CD4-positive, alpha-beta T cell (primary cell): ENCODE measurements around the gene ABCA2. TPM values are rescaled to one million over a fixed set of nuclear protein-coding genes. Genes with fewer than 3 reads are reported as not detected.

Source experiments
- ATAC-seq: fragments of 200-7000 bp; cut with Tn5 transposase; one replicate; pipeline ENCODE4 v1.10.0; 2022; ENCODE audit warnings: mild to moderate bottlenecking; ENCODE audit not compliant: poor library complexity
- CTCF ChIA-PET: fragments of 350-600 bp; sonication (Branson Sonifier 250); formaldehyde crosslinking; loops from one replicate; lab custom pipeline; 2021; ENCODE audit warnings: antibody characterized with exemption, inconsistent platforms; lab: Charles Lee
- POLR2A ChIA-PET: fragments of 350-600 bp; sonication (Branson Sonifier 250); formaldehyde crosslinking; loops from one replicate; lab custom pipeline; 2021; ENCODE audit warnings: antibody characterized with exemption, inconsistent platforms; lab: Charles Lee
- DNase-seq, 14 experiments: peaks; one replicate each; pipeline ENCODE4 v3.0.0-alpha.2; 2013 to 2020; ENCODE audit warnings: mixed read lengths in 2 of 14
- H3K27ac ChIP-seq, 2 donors: one replicate each; pipeline versions ENCODE4 v1.5.1 to v1.7.0; 2013; ENCODE audit warnings: low read length in 2 of 2, low read depth in 1 of 2, mild to moderate bottlenecking in 1 of 2
- H3K27me3 ChIP-seq, 2 experiments: 1 replicate in 1 of 2; 2 replicates in 1 of 2; pipeline versions ENCODE4 v1.6.1 to v1.7.0; 2013; ENCODE audit warnings: low read length in 2 of 2, control low read depth in 1 of 2, mild to moderate bottlenecking in 1 of 2, moderate library complexity in 1 of 2; ENCODE audit not compliant: insufficient read depth in 2 of 2, control insufficient read depth in 1 of 2
- H3K36me3 ChIP-seq: one replicate; pipeline ENCODE4 v1.6.1; 2013; ENCODE audit warnings: low read length, control low read depth; ENCODE audit not compliant: insufficient read depth
- H3K4me1 ChIP-seq: one replicate; pipeline ENCODE4 v1.6.1; 2013; ENCODE audit warnings: low read length, control low read depth; ENCODE audit not compliant: insufficient read depth
- H3K4me3 ChIP-seq: one replicate; pipeline ENCODE4 v1.5.1; 2013; ENCODE audit warnings: mild to moderate bottlenecking, low read length, moderate library complexity
- H3K9me3 ChIP-seq, 2 experiments: 1 replicate in 1 of 2; 2 replicates in 1 of 2; pipeline versions ENCODE4 v1.6.1 to v1.7.0; 2013; ENCODE audit warnings: low read length in 2 of 2, mild to moderate bottlenecking in 2 of 2, control low read depth in 1 of 2, moderate library complexity in 1 of 2; ENCODE audit not compliant: control insufficient read depth in 1 of 2, insufficient read depth in 1 of 2
- H3K27ac Mint-ChIP-seq: one replicate; pipeline ENCODE4 v1.8.0; 2020; ENCODE audit warnings: mixed read lengths
- H3K27me3 Mint-ChIP-seq: one replicate; pipeline ENCODE4 v1.8.0; 2021; ENCODE audit warnings: mixed read lengths
- H3K36me3 Mint-ChIP-seq: one replicate; pipeline ENCODE4 v1.8.0; 2021; ENCODE audit warnings: low read depth, mixed read lengths
- H3K4me1 Mint-ChIP-seq: one replicate; pipeline ENCODE4 v1.8.0; 2021; ENCODE audit warnings: low read depth, mixed read lengths
- H3K4me3 Mint-ChIP-seq: one replicate; pipeline ENCODE4 v1.8.0; 2020; ENCODE audit warnings: mild to moderate bottlenecking, mixed read lengths
- H3K9me3 Mint-ChIP-seq: one replicate; pipeline ENCODE4 v1.8.0; 2020; ENCODE audit warnings: mixed read lengths
- CTCF ChIP-seq: fragments of 200-600 bp; IDR thresholded peaks from one replicate; pipeline ENCODE4 v1.8.0; 2022; ENCODE audit warnings: antibody characterized with exemption, mild to moderate bottlenecking
- intact Hi-C, 2 experiments: fragments of 100-400 bp; cut with DNase I in 1 of 2; cut with micrococcal nuclease in 1 of 2; formaldehyde crosslinking; loops; one replicate each; pipeline versions ENCODE4 v1.15.1 to v1.9.0; 2023 to 2025; cut with DNase I, micrococcal nuclease
- total RNA-seq, 174 experiments: library from RNA in 2 of 174; stranded (reverse) in 2 of 174; gene quantifications; one replicate each; pipeline ENCODE4 v1.2.3 and lab custom pipeline; 2021 to 2026

The ABCA2 gene
- total RNA-seq, 2 experiments from 2014 or later: 80.1 to 86.8 TPM

- H3K4me1 ChIP-seq: peaks cover 52% of the 10 kb centered on the region
- no peaks in the 10 kb centered on the region for H3K9me3 Mint-ChIP-seq
- no peaks in the 10 kb centered on the region for H3K27me3 Mint-ChIP-seq
- DNase-seq (no peak), ATAC-seq (no peak)
- no peaks in the 10 kb centered on the region for H3K9me3 ChIP-seq
- H3K27ac ChIP-seq: no peak overlapping the region
- intact Hi-C loops: no loop called here
- no peaks in the 10 kb centered on the region for H3K36me3 Mint-ChIP-seq
- POLR2A ChIA-PET: no interaction called here
- H3K27me3 ChIP-seq: no peaks in the 10 kb centered on the region
- no peak overlapping the region for H3K27ac Mint-ChIP-seq
- no peak overlapping the region for H3K4me3 ChIP-seq
- CTCF ChIA-PET: no interaction called here
- no peak for TF ChIP-seq CTCF
- H3K36me3 ChIP-seq: no peaks in the 10 kb centered on the region
- peaks cover 20% of the 10 kb centered on the region for H3K4me1 Mint-ChIP-seq
- no peak overlapping the region for H3K4me3 Mint-ChIP-seq
Observed at GRCh38 chr9:136972743-136973142, 55.3 kb downstream of the ABCA2 start.

- Mint-ChIP-seq H3K36me3 (no peaks in the 10 kb centered on the region), H3K4me3 (no peak overlapping the region)
- intact Hi-C loops: no loop called here
Observed at GRCh38 chr9:136972335-136972734, 55.7 kb downstream of the ABCA2 start.

GRCh38 chr9:136971746-136972145, 56.3 kb downstream of the ABCA2 start:
- ATAC-seq: no peak
- Mint-ChIP-seq H3K4me3 (no peak overlapping the region), H3K4me1 (peaks cover 20% of the 10 kb centered on the region), H3K27ac (no peak overlapping the region), H3K36me3 (no peaks in the 10 kb centered on the region), H3K9me3 (no peaks in the 10 kb centered on the region), H3K27me3 (no peaks in the 10 kb centered on the region)
- H3K36me3 ChIP-seq: no peaks in the 10 kb centered on the region
- POLR2A ChIA-PET: no interaction called here
- intact Hi-C loops: no loop called here
- H3K9me3 ChIP-seq: no peaks in the 10 kb centered on the region
- H3K4me3 ChIP-seq: no peak overlapping the region
- no peak overlapping the region for H3K27ac ChIP-seq
- CTCF ChIA-PET: no interaction called here
- DNase-seq: no peak
- peaks cover 43% of the 10 kb centered on the region for H3K4me1 ChIP-seq
- H3K27me3 ChIP-seq: no peaks in the 10 kb centered on the region
- no peak for TF ChIP-seq CTCF

More at GRCh38 chr9:136972335-136972734, 55.7 kb downstream of the ABCA2 start:
- ChIA-PET POLR2A (no interaction called here), CTCF (no interaction called here)
- Histone ChIP-seq H3K4me3 (no peak overlapping the region), H3K9me3 (no peaks in the 10 kb centered on the region), H3K36me3 (no peaks in the 10 kb centered on the region), H3K4me1 (peaks cover 48% of the 10 kb centered on the region), H3K27me3 (no peaks in the 10 kb centered on the region), H3K27ac (no peak overlapping the region)
- Mint-ChIP-seq H3K27ac (no peak overlapping the region), H3K27me3 (no peaks in the 10 kb centered on the region), H3K4me1 (peaks cover 20% of the 10 kb centered on the region), H3K9me3 (no peaks in the 10 kb centered on the region)
- DNase-seq: no peak
- TF ChIP-seq CTCF: no peak
- ATAC-seq: no peak
